HG02870 (cell line): Measurements from ENCODE around the gene PANX2.
"Not testable (repeated sequence)": the region's sequence is repeated elsewhere in the genome, so short reads cannot be mapped to it uniquely, and the experiment has no call there.

Experiments
- ATAC-seq: cut with Tn5 transposase; IDR thresholded peaks from one replicate; pipeline ENCODE4 v1.9.1; 2021; ENCODE audit warnings: mild to moderate bottlenecking, moderate library complexity; ENCODE audit not compliant: unreplicated experiment

The PANX2 gene

GRCh38 chr22:50170453-50171318, at the start of gene PANX2:
Gene PANX2, plus strand, starts transcription at chr22:50170731. Its CDS starts 0 bp downstream, at chr22:50170731.
- ATAC-seq, result no peak

- ATAC-seq, result no peak
These were observed 49.3 kb upstream of the PANX2 start for GRCh38 chr22:50121202-50121740.

GRCh38 chr22:50123119-50123518, 47.4 kb upstream of the PANX2 start:
- no peak for ATAC-seq

- ATAC-seq, result no peak
These were observed 45.5 kb upstream of the PANX2 start for GRCh38 chr22:50125029-50125428.

GRCh38 chr22:50129121-50129736, 41.3 kb upstream of the PANX2 start:
- no peak for ATAC-seq

GRCh38 chr22:50131894-50132293, 38.6 kb upstream of the PANX2 start:
- no peak for ATAC-seq

- no peak for ATAC-seq
These were observed 36.0 kb upstream of the PANX2 start for GRCh38 chr22:50134481-50134880.

- ATAC-seq, result no peak
These were observed 33.9 kb upstream of the PANX2 start for GRCh38 chr22:50136581-50137015.

- not testable (repeated sequence) for ATAC-seq
These were observed 33.3 kb upstream of the PANX2 start for GRCh38 chr22:50137277-50137676.

GRCh38 chr22:50138041-50138440, 32.5 kb upstream of the PANX2 start:
- ATAC-seq, result no peak

- ATAC-seq, result no peak
These were observed 31.5 kb upstream of the PANX2 start for GRCh38 chr22:50138988-50139387.

GRCh38 chr22:50139843-50140415, 30.6 kb upstream of the PANX2 start:
- ATAC-seq, result no peak

- ATAC-seq, result no peak
These were observed 29.9 kb upstream of the PANX2 start for GRCh38 chr22:50140615-50141014.

GRCh38 chr22:50141462-50141861, 29.1 kb upstream of the PANX2 start:
- ATAC-seq, result no peak

- ATAC-seq, result no peak
These were observed 28.6 kb upstream of the PANX2 start for GRCh38 chr22:50141891-50142363.

- ATAC-seq, result no peak
These were observed 27.4 kb upstream of the PANX2 start for GRCh38 chr22:50143096-50143495.

- ATAC-seq, result no peak
These were observed 26.4 kb upstream of the PANX2 start for GRCh38 chr22:50144005-50144614.

GRCh38 chr22:50145721-50146438, 24.7 kb upstream of the PANX2 start:
- no peak for ATAC-seq

GRCh38 chr22:50146439-50147238, 23.9 kb upstream of the PANX2 start:
- ATAC-seq, result no peak
